ENCODE results near the gene CNTLN. TPM values are rescaled to one million over a fixed set of nuclear protein-coding genes. Genes with fewer than 3 reads are reported as not detected.

CNTLN gene
- total and polyA plus RNA-seq, 2 experiments from 2014 or later, result 17.7 to 21.8 TPM

DNA sequence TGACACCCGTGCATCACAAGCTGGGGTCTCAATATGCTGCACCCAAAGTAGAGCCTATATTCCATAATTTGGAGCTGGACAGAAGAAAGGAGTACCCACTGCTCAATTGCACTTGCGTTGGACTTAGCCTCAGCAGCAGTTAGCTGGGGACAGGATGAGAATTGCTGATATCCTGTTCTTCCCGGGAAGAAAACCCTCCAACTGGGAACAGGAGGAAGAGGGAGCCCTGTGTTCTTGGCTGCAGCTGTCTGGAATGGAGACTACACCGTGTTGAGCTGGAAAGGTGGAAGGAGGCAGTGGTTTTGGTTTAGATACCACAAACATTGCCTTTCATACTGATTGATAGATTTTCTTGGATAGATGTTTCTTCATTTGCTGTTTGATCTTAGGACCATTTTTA is 24.6 kb downstream of the CNTLN start (continued):
- TF ChIP-seq, protein P1, sequence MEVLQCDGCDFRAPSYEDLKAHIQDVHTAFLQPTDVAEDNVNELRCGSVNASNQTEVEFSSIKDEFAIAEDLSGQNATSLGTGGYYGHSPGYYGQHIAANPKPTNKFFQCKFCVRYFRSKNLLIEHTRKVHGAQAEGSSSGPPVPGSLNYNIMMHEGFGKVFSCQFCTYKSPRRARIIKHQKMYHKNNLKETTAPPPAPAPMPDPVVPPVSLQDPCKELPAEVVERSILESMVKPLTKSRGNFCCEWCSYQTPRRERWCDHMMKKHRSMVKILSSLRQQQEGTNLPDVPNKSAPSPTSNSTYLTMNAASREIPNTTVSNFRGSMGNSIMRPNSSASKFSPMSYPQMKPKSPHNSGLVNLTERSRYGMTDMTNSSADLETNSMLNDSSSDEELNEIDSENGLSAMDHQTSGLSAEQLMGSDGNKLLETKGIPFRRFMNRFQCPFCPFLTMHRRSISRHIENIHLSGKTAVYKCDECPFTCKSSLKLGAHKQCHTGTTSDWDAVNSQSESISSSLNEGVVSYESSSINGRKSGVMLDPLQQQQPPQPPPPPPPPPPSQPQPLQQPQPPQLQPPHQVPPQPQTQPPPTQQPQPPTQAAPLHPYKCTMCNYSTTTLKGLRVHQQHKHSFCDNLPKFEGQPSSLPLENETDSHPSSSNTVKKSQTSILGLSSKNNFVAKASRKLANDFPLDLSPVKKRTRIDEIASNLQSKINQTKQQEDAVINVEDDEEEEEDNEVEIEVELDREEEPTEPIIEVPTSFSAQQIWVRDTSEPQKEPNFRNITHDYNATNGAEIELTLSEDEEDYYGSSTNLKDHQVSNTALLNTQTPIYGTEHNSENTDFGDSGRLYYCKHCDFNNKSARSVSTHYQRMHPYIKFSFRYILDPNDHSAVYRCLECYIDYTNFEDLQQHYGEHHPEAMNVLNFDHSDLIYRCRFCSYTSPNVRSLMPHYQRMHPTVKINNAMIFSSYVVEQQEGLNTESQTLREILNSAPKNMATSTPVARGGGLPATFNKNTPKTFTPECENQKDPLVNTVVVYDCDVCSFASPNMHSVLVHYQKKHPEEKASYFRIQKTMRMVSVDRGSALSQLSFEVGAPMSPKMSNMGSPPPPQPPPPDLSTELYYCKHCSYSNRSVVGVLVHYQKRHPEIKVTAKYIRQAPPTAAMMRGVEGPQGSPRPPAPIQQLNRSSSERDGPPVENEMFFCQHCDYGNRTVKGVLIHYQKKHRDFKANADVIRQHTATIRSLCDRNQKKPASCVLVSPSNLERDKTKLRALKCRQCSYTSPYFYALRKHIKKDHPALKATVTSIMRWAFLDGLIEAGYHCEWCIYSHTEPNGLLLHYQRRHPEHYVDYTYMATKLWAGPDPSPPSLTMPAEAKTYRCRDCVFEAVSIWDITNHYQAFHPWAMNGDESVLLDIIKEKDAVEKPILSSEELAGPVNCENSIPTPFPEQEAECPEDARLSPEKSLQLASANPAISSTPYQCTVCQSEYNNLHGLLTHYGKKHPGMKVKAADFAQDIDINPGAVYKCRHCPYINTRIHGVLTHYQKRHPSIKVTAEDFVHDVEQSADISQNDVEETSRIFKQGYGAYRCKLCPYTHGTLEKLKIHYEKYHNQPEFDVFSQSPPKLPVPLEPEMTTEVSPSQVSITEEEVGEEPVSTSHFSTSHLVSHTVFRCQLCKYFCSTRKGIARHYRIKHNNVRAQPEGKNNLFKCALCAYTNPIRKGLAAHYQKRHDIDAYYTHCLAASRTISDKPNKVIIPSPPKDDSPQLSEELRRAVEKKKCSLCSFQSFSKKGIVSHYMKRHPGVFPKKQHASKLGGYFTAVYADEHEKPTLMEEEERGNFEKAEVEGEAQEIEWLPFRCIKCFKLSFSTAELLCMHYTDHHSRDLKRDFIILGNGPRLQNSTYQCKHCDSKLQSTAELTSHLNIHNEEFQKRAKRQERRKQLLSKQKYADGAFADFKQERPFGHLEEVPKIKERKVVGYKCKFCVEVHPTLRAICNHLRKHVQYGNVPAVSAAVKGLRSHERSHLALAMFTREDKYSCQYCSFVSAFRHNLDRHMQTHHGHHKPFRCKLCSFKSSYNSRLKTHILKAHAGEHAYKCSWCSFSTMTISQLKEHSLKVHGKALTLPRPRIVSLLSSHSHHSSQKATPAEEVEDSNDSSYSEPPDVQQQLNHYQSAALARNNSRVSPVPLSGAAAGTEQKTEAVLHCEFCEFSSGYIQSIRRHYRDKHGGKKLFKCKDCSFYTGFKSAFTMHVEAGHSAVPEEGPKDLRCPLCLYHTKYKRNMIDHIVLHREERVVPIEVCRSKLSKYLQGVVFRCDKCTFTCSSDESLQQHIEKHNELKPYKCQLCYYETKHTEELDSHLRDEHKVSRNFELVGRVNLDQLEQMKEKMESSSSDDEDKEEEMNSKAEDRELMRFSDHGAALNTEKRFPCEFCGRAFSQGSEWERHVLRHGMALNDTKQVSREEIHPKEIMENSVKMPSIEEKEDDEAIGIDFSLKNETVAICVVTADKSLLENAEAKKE (CRISPR knock-in tag; IDR thresholded peaks at IDR 0.05), result no peak
- TF ChIP-seq ZNF331 (CRISPR knock-in tag; IDR thresholded peaks at IDR 0.05; ENCODE audit: low read depth), result no peak

DNA sequence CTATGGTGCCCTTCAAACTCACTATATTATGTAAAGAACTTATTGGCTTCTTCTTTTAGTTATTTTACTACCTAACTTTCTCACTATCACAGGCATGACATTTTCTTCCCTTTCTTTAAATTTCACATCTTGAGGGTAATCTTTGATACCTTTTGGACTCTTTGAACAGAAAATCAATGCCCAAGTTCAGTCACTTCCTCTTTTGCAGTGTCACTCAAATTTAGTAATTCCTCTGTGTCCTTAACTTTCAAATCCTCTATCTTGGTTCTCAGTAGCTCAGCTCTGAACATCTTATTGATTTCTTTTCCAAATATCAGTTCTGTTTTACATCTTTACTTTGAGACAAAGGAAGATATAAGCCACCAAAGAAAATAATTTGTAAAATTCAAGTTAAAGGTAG is 25.5 kb downstream of the CNTLN start:
- no peaks in the 10 kb centered on the region for H4K20me1 ChIP-seq (replicated peaks; ENCODE audit: insufficient read depth)
- no peaks in the 10 kb centered on the region for H3K36me3 ChIP-seq (ENCODE audit: insufficient read depth)
- no peaks in the 10 kb centered on the region for H3K4me1 ChIP-seq (ENCODE audit: insufficient read depth)
- H3K36me3 Mint-ChIP-seq (ENCODE audit: low read depth), result peaks cover 18% of the 10 kb centered on the region
- peak overlapping the region; percentile 7; the same call in 1 of the 2 replicates for H3K27ac Mint-ChIP-seq
- no peak overlapping the region for H3K4me2 ChIP-seq
- H3K27me3 Mint-ChIP-seq (ENCODE audit: insufficient read depth, low read depth, poor library complexity), result peaks cover 2% of the 10 kb centered on the region
- H3K9me2 ChIP-seq (ENCODE audit: insufficient read depth), result no peaks in the 10 kb centered on the region
- H3K4me3 ChIP-seq, result no peak overlapping the region
- H3K27ac ChIP-seq (ENCODE audit: low read depth), result no peak overlapping the region
- H3K79me2 ChIP-seq (replicated peaks; ENCODE audit: insufficient read depth), result 0 out of 2 replicates have a peak, but pooled peaks cover 14% of the 10 kb centered on the region
- H3K9me3 Mint-ChIP-seq, result peaks cover 7% of the 10 kb centered on the region; the same call in 2 of the 3 replicates
- DNase-seq (ENCODE audit: low spot score), result no peak
- H2AFZ ChIP-seq, result no peak overlapping the region
- no peak overlapping the region for H3K4me3 Mint-ChIP-seq
- no peaks in the 10 kb centered on the region for H3F3A ChIP-seq (replicated peaks; ENCODE audit: low read depth)
- H3K27me3 ChIP-seq (ENCODE audit: insufficient read depth), result no peaks in the 10 kb centered on the region
- peaks cover 10% of the 10 kb centered on the region for H3K4me1 Mint-ChIP-seq
- ATAC-seq, result no peak
- TF ChIP-seq, protein P1 (CRISPR knock-in tag; IDR thresholded peaks at IDR 0.05), result no peak
- no peak for TF ChIP-seq ZNF331 (CRISPR knock-in tag; IDR thresholded peaks at IDR 0.05; ENCODE audit: low read depth)
- TF ChIP-seq STAT1 (IDR thresholded peaks at IDR 0.05; ENCODE audit: unreplicated experiment), result no peak
- no peak for TF ChIP-seq JUNB (IDR thresholded peaks at IDR 0.05; ENCODE audit: unreplicated experiment)
- TF ChIP-seq ZNF114 (CRISPR knock-in tag; IDR thresholded peaks at IDR 0.05), result no peak
- TF ChIP-seq NANOG (IDR thresholded peaks at IDR 0.05; ENCODE audit: borderline replicate concordance), result no peak
